HTERT RPE-1 (cell line): ENCODE results near the gene TMEM129.

Experiments
- in situ Hi-C: fragments of 300-500 bp; cut with MboI; formaldehyde crosslinking; loops from 4 replicates; pipeline ENCODE4 v1.14.3; 2020; ENCODE audit warnings: low sequenced_read_pairs

TMEM129 gene

GRCh38 chr4:1758306-1759121 is 37.4 kb upstream of the TMEM129 start:
- in situ Hi-C loops: no loop called here

- in situ Hi-C loops: no loop called here
Measured at GRCh38 chr4:1757836-1758235, 36.7 kb upstream of the TMEM129 start.

GRCh38 chr4:1756893-1757779 is 36.0 kb upstream of the TMEM129 start:
- in situ Hi-C loops: no loop called here

- in situ Hi-C loops: no loop called here
Measured at GRCh38 chr4:1756079-1756478, 35.0 kb upstream of the TMEM129 start.

GRCh38 chr4:1755297-1755696 is 34.2 kb upstream of the TMEM129 start:
- in situ Hi-C loops: no loop called here

GRCh38 chr4:1754336-1754735 is 33.2 kb upstream of the TMEM129 start:
- in situ Hi-C loops: no loop called here

GRCh38 chr4:1753697-1754311 is 32.7 kb upstream of the TMEM129 start:
- in situ Hi-C loops: no loop called here

- in situ Hi-C loops: no loop called here
Measured at GRCh38 chr4:1753294-1753696, 32.2 kb upstream of the TMEM129 start.

GRCh38 chr4:1752284-1753041 is 31.3 kb upstream of the TMEM129 start:
- in situ Hi-C loops: no loop called here

- in situ Hi-C loops: no loop called here
Measured at GRCh38 chr4:1751919-1752283, 30.8 kb upstream of the TMEM129 start.

GRCh38 chr4:1751155-1751918 is 30.2 kb upstream of the TMEM129 start:
- in situ Hi-C loops: no loop called here

GRCh38 chr4:1750381-1751154 is 29.4 kb upstream of the TMEM129 start:
- in situ Hi-C loops: no loop called here

- in situ Hi-C loops: no loop called here
Measured at GRCh38 chr4:1749826-1750225, 28.7 kb upstream of the TMEM129 start.

- in situ Hi-C loops: no loop called here
Measured at GRCh38 chr4:1749370-1749769, 28.2 kb upstream of the TMEM129 start.

GRCh38 chr4:1748465-1748995 is 27.4 kb upstream of the TMEM129 start:
- in situ Hi-C loops: no loop called here

- in situ Hi-C loops: no loop called here
Measured at GRCh38 chr4:1747603-1747967, 26.5 kb upstream of the TMEM129 start.

- in situ Hi-C loops: no loop called here
Measured at GRCh38 chr4:1746919-1747602, 25.9 kb upstream of the TMEM129 start.

GRCh38 chr4:1746265-1746691 is 25.2 kb upstream of the TMEM129 start:
- in situ Hi-C loops: no loop called here

- in situ Hi-C loops: no loop called here
Measured at GRCh38 chr4:1745697-1746096, 24.6 kb upstream of the TMEM129 start.
